GM20000 (cell line): ENCODE results near the gene ZNF674.

Experiments used
- DNase-seq: peaks from one replicate; pipeline ENCODE4 v3.0.0; 2012; ENCODE audit warnings: low spot score
- TF ChIP-seq, protein P1 (sequence below): IDR thresholded peaks from 2 replicates; pipeline ENCODE4 v1.5.1; 2012; ENCODE audit warnings: mild to moderate bottlenecking, control low read depth; ENCODE audit errors: extremely low read depth, missing control alignments

The ZNF674 gene

DNA sequence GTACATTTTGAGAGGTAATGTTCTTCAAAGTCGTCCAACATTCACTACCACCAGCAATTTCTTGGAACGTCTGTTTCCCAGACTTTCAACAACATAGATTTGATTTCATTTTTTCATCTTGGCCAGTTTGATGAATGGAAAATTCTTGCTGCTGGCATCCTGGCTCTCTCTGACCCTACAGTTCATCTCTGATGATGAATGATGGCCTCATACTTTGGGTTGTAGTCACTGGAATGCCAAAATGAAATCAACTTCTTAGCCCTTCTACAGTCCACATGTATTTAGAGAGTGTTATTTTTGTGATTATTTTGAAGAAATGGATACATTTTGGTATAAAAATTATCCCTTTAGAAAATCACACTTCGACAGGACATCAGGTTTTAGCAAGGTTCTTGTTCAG, 37.1 kb upstream of the ZNF674 start:
- DNase-seq, result no peak
- TF ChIP-seq, protein P1, sequence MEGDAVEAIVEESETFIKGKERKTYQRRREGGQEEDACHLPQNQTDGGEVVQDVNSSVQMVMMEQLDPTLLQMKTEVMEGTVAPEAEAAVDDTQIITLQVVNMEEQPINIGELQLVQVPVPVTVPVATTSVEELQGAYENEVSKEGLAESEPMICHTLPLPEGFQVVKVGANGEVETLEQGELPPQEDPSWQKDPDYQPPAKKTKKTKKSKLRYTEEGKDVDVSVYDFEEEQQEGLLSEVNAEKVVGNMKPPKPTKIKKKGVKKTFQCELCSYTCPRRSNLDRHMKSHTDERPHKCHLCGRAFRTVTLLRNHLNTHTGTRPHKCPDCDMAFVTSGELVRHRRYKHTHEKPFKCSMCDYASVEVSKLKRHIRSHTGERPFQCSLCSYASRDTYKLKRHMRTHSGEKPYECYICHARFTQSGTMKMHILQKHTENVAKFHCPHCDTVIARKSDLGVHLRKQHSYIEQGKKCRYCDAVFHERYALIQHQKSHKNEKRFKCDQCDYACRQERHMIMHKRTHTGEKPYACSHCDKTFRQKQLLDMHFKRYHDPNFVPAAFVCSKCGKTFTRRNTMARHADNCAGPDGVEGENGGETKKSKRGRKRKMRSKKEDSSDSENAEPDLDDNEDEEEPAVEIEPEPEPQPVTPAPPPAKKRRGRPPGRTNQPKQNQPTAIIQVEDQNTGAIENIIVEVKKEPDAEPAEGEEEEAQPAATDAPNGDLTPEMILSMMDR, result no peak

DNA sequence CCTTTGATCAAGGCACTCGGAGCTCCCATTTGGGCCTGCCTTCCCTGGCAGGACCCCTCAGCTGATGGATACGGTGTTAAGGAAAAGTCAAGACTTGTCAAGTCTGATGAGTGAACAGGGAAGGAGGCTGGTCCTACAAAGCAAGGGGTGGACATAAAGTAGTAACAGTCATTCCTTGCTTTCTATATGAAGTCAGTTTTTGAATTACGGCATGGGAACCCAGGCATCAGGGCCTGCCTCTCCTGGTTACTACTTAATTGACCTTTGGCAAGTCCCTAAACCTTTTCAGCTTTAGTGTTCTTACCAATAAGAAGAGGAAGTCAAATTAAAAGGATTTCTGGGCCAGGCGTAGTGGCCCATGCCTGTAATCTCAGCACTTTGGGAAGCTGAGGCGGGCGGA, 35.4 kb upstream of the ZNF674 start:
- TF ChIP-seq, protein P1, result no peak
- DNase-seq, result no peak

DNA sequence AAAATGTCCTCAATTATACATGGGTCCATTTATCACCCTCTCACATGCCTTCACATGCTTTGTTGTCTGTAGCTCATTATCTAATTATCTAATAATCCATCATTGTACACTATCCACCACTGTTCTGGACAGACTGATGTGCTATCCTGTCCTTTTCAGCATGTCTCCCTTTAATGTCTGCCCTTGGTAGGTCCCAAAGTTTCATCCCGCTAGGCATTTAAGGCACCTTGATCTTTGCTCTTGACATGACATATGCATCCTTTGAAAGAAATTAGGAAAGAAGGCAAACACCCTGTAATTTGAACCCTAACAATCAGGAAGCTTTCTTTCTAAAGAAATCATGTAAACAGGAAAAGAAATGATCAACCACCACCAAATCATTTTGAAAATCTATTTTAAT, 34.0 kb upstream of the ZNF674 start:
- TF ChIP-seq, protein P1, result no peak

GRCh38 chrX:46577221-46578005, 32.2 kb upstream of the ZNF674 start:
- TF ChIP-seq, protein P1, result no peak
- DNase-seq, result no peak

More for the DNA sequence above, 34.0 kb upstream of the ZNF674 start:
- DNase-seq, result no peak

- TF ChIP-seq, protein P1, result no peak
- no peak for DNase-seq
These were observed 31.2 kb upstream of the ZNF674 start for GRCh38 chrX:46576458-46576857.

DNA sequence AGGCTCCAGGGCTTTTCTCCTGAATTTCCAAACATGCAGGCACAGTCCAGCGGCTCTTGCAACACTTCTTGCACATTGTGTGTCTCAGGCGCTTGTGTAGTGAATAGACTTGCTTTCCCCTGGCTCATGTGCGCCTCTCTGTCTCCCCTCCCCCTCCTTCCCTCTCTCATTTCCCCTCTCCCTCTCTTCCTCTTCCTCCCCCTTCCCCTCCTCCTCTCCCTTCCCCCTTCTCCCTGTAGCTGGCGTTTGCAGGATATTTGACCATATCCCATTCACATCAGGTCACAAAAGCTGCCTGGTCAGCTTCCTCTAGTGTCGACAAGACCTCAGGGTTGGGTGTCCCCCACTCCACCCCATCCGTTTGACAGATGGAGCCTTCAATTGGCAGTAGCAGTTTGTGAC, 30.8 kb upstream of the ZNF674 start:
- no peak for DNase-seq

GRCh38 chrX:46575586-46575985, 30.4 kb upstream of the ZNF674 start:
- no peak for DNase-seq
- TF ChIP-seq, protein P1, result no peak

More for the DNA sequence above, 30.8 kb upstream of the ZNF674 start:
- TF ChIP-seq, protein P1, result no peak
